Right kidney (tissue), 1 donor: Measurements from ENCODE around the gene BRAF.
"Not testable (repeated sequence)": the region's sequence is repeated elsewhere in the genome, so short reads cannot be mapped to it uniquely, and the experiment has no call there.

ENCODE experiments used
- DNase-seq: peaks from one replicate; pipeline ENCODE4 v3.0.0-alpha.2; 2016

BRAF gene

DNA sequence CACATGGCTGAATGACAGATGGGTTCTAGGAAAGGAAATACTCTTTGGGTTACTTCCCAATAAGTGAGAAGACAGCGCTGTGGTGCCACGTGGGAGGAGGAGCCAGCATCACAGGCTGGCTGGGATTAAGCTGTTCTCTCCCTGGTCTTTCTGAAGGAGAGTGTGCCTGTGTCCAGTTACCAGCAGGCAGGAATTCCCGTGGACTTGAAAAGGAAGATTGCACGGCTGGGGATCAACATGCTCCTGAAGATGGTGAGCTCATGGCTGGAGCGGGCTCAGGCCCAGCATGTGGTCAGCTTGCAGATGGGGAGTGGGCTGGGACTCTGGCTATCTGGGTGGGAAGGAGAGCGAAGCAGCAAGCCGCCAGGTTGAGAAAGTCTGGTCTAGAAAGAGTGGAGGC lies 243.8 kb downstream of the BRAF start:
- DNase-seq = no peak

DNA sequence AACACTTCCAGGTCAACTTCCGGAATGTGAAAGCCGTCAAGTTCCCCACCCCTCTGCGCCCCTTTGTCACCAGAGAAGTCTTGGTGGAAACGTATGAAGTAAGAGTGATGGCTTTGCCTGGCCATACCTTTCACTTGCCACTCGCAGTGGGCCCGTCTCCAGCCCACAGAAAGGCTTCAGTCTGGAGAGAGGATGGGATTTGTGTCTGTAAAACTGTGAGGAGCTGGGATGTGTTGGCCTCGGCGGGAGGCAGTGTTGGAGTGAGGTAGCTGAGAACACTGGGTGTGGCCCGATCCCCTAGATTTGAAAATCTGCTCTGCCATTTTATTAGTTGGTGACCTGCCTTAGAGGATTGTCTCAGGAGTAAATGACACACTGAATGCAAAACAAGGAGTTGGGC lies 245.5 kb downstream of the BRAF start:
- DNase-seq = no peak

GRCh38 chr7:140678816-140679130 lies 246.0 kb downstream of the BRAF start:
- DNase-seq = no peak

DNA sequence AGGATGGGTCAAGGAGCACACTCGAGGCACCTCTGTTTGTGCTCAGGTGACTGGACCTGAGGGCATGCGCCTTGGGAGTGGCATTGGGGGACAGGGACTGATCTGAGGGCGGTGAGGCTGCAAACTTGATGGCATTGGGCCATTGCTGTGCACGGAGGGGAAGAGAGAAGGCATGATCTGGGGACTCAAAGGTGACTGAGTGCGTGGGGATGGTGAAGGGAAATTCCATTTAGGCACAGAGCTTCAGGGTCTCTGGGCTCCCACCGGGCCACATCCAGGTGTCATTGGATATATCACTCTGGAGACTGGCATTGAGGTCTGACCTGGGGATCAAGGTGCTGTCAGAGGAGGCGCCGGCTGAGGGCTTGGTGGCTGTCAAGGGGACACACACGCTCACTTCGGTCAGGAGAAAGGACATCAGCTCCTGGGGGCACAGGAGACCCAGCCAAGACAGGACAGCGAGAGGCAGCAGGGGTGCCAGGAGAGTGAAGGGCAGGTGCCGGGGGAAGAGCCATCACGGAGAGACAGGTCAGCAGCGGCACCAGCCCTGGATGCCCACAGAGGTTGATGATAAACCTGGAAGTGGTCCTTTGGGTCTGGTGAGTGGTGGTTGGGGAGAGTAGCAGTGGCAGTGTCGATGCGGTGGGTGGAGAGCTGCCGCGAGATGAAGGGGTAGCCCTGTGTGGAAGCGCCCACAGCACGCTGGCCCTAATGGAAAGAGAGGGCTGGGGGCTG lies 246.5 kb downstream of the BRAF start:
- DNase-seq = no peak

- DNase-seq = no peak
These were observed 247.2 kb downstream of the BRAF start for GRCh38 chr7:140677496-140677895.

- not testable (repeated sequence) for DNase-seq
These were observed 247.8 kb downstream of the BRAF start for GRCh38 chr7:140676956-140677355.

- no peak for DNase-seq
These were observed 248.4 kb downstream of the BRAF start for GRCh38 chr7:140676306-140676705.

DNA sequence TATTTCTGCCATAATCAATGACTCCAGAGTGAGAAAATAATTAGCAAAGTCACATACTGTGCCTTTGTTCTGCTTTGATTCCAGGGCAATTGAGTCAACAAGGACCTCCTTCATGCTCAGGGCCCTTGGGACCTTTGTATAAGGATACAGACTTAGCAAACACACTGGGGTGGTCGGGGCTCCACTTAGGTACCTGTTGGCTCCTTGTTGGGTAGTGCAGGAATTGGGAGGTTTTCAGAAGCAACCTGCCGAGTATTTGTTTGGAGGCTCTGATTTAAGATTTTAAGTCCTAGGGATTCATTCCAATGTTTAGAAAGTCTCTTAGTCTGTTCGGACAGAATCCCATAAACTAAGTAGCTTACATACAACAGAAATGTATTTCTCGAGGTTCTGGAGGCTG lies 249.0 kb downstream of the BRAF start:
- DNase-seq = no peak

- DNase-seq = no peak
These were observed 249.6 kb downstream of the BRAF start for GRCh38 chr7:140674899-140675701.

DNA sequence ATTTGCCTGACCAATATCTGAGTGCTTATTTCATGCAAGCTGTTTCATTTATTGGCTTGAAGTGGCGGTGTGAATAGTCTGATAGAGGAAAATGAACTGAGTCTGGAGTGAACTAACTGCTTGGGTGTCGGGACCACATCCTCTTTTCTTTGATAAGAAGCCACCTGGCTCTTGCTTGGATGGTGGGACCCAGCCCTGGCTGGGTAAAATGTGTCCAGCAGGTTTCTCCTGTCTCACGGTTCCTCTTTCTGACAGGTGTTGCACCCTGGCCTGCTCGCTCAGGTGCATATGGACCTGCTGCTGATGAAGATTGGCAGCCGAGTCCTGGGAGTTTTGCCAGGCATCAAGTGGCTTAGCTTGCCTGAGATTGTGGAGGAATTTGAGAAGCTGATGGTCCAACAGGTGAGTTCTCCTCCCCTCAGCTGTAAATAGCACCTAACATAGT lies 250.4 kb downstream of the BRAF start:
- DNase-seq = no peak

GRCh38 chr7:140673774-140674155 lies 251.0 kb downstream of the BRAF start:
- DNase-seq = no peak

DNA sequence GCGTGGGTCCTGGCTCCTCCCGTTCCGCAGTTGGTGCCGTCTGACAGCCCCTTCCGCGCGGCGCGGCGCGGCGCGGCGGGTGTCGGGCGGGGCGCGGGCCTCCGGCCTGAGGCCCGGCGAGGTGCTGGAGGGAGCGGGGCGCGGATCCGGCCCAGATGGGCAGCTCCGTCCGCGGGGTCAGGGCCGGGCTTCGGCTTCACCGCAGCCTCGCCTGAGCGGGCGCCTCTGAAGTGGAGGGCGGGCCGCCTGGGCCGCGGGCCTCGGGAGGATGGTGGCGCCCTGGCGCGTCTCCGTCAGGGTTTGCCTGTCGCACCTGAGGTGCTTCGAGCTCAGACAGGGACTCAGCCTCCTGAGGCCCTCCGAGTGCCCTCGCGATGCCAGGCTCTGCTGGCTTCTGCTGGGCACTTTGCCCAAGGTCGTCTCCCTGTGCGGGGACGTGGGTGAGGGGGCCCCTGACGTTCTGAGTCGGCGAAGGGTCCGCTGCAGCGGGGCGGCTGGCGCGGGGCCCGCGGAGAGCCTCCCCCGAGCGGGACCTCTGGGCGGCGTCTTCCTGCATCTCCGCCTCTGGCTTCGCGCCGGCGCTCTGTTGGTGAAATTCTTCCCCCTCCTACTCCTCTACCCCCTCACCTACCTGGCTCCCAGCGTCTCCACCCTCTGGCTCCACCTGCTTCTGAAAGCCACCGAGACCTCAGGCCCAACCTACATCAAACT lies 251.5 kb downstream of the BRAF start:
- DNase-seq = peak; percentile 93

GRCh38 chr7:140672382-140673062 lies 252.2 kb downstream of the BRAF start, which contains the start of gene ADCK2:
Gene ADCK2 (plus strand): TSS chr7:140672945. CDS start chr7:140673331, 386 bp downstream.
- DNase-seq = peak; percentile 42

DNA sequence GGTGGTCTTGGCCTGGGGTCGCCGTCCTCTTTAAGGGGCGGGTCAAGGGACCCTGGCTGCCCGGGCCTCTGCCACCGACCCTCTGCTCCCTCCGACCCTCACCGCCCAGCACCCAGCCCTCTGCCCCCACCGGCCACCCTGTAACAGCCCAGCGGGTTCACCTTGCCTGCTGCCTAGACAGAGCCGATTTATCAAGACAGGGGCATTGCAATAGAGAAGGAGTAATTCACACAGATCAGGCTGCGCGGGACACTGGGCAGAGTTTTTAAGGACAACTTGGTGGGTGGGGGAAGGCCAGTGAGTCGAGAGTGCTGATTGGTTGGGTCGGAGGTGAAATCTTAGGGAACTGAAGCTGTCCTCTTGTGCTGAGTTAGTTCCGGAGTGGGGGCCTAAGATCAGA lies 252.8 kb downstream of the BRAF start:
- no peak for DNase-seq

- DNase-seq = no peak
These were observed 254.3 kb downstream of the BRAF start for GRCh38 chr7:140670343-140670935.

DNA sequence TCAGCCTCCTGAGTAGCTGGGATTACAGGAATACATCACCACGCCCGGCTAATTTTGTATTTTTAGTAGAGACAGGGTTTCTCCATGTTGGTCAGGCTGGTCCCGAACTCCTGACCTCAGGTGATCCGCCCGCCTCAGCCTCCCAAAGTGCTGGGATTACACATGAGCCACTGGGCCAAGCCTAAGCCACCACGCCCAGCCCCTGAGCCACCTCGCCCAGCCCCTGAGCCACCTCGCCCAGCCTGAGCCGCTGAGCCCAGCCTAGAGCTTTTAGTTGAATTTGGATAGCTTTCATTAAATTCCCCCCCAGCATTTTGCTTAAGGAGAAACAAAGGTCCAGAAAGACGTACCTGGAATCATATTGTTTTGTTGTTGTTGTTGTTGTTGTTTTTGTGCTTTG lies 254.9 kb downstream of the BRAF start:
- not testable (repeated sequence) for DNase-seq

DNA sequence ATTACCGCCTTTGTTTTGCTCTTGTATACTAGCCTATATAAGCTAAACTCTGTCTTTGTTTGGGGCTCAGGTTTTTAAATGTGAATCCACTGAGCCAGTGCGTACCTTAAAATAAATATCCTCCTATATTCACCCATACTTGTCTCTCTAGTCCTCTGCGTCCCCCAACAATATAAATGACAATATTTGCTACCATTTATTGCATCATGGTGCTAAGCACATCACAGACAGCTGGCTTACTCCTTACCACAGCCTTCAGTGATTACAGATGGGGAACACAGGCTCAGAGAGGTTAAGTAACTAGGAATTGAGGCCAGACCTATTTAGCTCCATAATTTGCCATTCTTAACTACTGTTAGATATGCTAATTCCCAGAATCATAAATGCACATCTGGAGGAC lies 255.4 kb downstream of the BRAF start:
- no peak for DNase-seq
